LNCaP clone FGC (cell line): ENCODE results near the gene ORC5.

ENCODE experiments used
- DNase-seq: peaks from one replicate; pipeline ENCODE4 v3.0.0-alpha.2; 2011; ENCODE audit warnings: low read depth
- H3K4me3 ChIP-seq: 2 replicates; pipeline ENCODE4 v1.5.1; 2011; ENCODE audit warnings: mild to moderate bottlenecking, low read depth, low read length, control low read depth
- CTCF ChIP-seq: IDR thresholded peaks from 2 replicates; pipeline ENCODE4 v1.5.1; 2012; ENCODE audit warnings: mild to moderate bottlenecking; ENCODE audit not compliant: control insufficient read depth, insufficient read depth; ENCODE audit errors: extremely low read depth

Gene ORC5

DNA sequence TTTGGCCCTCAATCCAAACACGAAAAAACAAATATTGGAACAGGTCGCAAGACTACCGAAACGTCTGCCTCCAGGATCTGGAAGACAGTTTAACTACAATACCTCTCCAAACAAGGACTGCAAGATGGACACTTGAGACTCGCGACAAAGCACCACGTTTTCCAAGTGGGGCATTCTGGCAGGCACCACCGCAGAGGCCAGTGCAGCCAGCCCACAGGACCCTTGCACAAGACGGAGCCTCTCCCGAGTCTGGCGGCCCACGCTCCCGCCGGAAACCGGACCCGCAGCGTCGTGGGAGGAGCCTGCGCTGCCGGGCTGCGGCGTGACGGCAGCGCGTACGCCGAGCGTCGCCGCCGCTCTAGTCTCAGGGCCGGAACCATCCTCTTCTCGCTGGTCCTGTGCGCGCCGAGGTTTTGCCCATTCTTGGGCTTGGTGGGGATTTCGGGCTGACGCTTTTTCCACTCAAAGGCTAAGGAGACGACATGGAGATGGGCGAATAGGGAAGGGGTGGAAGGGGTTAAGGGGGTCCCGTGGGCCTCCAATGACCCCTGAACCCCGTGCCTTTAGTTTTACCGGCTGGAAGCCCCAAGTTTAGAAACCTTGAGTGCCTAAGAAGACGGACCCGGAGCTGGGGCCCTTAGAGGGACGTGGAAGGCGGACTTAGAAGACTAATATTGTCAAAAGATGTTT, at the start of gene ORC5:
TSS of gene ORC5 (minus strand) at position 283 of the 690 bp plus-strand sequence. CDS start at position 174, 109 bp downstream.
- DNase-seq: no peak
- peak within 1 kb of the TSS; percentile 97 for H3K4me3 ChIP-seq
- no peak for TF ChIP-seq CTCF

DNA sequence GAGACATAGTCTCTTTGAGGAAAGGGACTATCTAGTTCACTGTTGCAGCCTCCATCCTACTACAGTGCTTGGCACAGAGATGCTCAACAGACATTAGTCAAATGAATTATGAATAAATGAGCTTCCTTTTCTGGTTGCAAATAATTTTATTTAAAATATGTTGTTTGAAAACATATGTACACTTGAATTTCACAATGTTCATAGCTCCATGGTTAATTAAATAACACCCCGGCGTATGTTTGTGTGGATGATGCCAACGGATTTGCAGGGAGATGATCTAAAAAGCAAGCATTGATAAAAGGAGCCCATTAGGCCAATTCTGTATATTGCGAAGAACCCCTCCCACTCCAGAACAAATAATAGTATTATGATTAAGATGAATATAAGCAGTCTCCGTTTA, 47.8 kb upstream of the ORC5 start:
- no peak for DNase-seq
- no peak for TF ChIP-seq CTCF
- no peak overlapping the region for H3K4me3 ChIP-seq

- no peak for DNase-seq
- no peak for TF ChIP-seq CTCF
- no peak overlapping the region for H3K4me3 ChIP-seq
These were observed 47.4 kb upstream of the ORC5 start for GRCh38 chr7:104255194-104255593.

DNA sequence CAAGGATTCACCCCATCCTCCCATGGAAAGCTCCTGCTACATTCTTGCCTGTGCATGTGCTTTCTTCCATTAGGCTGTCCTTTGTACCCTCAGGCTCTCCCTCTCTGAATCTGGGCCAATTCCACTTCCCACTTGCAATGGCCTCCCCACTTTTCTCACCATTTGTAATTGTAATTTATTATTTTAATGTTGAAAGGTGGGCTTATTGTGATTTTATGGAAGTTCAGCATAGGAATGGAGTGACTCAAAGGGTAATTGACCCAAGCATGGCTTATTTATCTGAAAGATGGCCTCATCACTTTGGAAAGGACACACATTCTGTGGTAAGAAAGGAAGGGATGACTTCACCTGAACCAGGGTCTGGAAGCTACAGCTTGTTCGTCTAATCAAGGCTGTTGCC, 46.9 kb upstream of the ORC5 start:
- no peak for TF ChIP-seq CTCF
- DNase-seq: no peak
- no peak overlapping the region for H3K4me3 ChIP-seq

DNA sequence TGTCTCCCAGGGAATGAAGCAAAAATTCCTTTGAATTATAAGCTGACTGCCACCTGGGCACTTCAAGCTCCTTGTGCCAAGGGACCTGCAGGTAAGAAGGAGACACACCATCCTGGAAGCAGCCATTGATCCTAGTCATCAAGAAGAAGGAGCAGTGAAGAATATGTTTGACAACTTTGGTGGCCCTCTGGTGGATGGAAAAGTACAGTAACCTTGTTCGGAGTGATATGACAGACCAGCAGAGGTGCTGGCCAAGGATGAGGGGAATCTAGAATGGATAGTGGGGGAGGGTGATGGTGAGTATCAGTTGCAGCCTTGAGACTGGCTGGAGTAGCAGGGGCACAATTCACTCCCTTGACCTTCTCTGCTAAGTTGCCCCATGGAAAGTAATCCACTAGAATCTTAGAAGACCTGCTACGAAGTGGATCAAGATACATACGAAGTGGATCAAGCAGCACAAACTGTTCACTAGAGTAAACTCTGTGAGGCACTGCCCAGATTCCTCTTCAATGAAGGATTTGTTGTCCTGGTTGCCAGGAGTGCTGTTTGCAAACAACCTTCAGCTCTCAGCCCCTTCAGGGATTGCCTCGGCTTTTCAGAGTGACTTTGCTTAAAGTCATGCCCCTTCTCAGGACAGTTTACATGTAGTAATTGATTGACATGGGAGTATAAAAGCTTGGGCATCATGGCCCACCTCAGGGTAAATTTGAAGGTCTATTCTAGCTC, 44.8 kb upstream of the ORC5 start:
- no peak overlapping the region for H3K4me3 ChIP-seq
- TF ChIP-seq CTCF: peak; percentile 51
- DNase-seq: no peak

- TF ChIP-seq CTCF: no peak
- DNase-seq: no peak
- no peak overlapping the region for H3K4me3 ChIP-seq
These were observed 34.8 kb upstream of the ORC5 start for GRCh38 chr7:104242638-104243037.

DNA sequence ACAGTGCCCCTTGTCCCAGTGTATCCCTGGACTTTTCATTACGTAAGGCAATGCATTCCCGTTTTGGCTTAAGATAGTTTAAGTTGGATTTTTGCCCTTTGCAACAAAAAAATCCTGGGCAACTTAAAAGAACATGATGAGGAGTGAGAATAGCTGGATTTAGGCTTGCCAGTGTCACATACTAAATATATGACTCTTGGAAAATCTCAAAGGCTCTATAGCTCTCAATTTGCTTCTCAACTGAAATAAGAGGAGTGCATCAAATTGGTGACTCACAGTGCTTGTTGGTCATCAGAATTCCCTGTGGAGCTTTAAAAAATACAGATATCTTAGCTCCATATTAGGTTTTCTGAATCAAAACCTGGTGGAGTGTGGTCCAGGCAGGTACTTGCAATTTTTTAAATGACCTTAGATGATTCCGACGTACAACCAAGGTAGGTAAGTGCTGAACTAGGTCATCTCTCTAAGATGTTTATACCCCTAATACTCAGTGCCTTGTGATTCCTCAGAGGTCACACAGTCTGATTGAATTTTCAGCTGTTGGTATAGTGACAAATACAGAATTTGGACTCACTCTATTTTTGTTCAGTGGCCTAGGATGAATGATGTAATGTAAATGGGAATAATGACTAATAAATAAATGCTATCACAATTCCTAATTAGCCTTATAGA, 33.9 kb upstream of the ORC5 start:
- no peak for DNase-seq

More for the DNA sequence above, 33.9 kb upstream of the ORC5 start:
- no peak for TF ChIP-seq CTCF
- no peak overlapping the region for H3K4me3 ChIP-seq
